CD4-positive, alpha-beta T cell treated with Interleukin-1 beta for 1 hour (primary cell): Measurements from ENCODE around the gene B3GNT7.
"Not testable (repeated sequence)": the region's sequence is repeated elsewhere in the genome, so short reads cannot be mapped to it uniquely, and the experiment has no call there.

ENCODE experiments used
- DNase-seq, 2 donors: peaks; one replicate each; pipeline ENCODE4 v3.0.0-alpha.2; 2020 to 2022

B3GNT7 gene

GRCh38 chr2:231367178-231367577 lies 28.3 kb upstream of the B3GNT7 start:
- DNase-seq = no peak

- DNase-seq = no peak
These were observed 25.7 kb upstream of the B3GNT7 start for GRCh38 chr2:231369580-231370428.

GRCh38 chr2:231370429-231370748 lies 25.1 kb upstream of the B3GNT7 start:
- no peak for DNase-seq

- DNase-seq = no peak
These were observed 24.6 kb upstream of the B3GNT7 start for GRCh38 chr2:231370749-231371429.

GRCh38 chr2:231371430-231372054 lies 24.0 kb upstream of the B3GNT7 start:
- DNase-seq = no peak

GRCh38 chr2:231372326-231372725 lies 23.2 kb upstream of the B3GNT7 start:
- DNase-seq = no peak

GRCh38 chr2:231373184-231373583 lies 22.3 kb upstream of the B3GNT7 start:
- no peak for DNase-seq

GRCh38 chr2:231373786-231374349 lies 21.6 kb upstream of the B3GNT7 start:
- DNase-seq = no peak

- DNase-seq = no peak
These were observed 20.7 kb upstream of the B3GNT7 start for GRCh38 chr2:231374771-231375170.

GRCh38 chr2:231375994-231376615 lies 19.4 kb upstream of the B3GNT7 start:
- DNase-seq = not testable (repeated sequence)

- DNase-seq = no peak
These were observed 18.7 kb upstream of the B3GNT7 start for GRCh38 chr2:231376857-231377256.

- DNase-seq = no peak
These were observed 17.3 kb upstream of the B3GNT7 start for GRCh38 chr2:231378026-231378722.

- no peak for DNase-seq
These were observed 16.0 kb upstream of the B3GNT7 start for GRCh38 chr2:231379266-231380215.

- DNase-seq = no peak
These were observed 15.2 kb upstream of the B3GNT7 start for GRCh38 chr2:231380307-231380706.

- DNase-seq = no peak
These were observed 14.3 kb upstream of the B3GNT7 start for GRCh38 chr2:231380991-231381847.

GRCh38 chr2:231382116-231382515 lies 13.4 kb upstream of the B3GNT7 start:
- DNase-seq = no peak

GRCh38 chr2:231383416-231384108 lies 11.9 kb upstream of the B3GNT7 start:
- DNase-seq = no peak

- no peak for DNase-seq
These were observed 11.4 kb upstream of the B3GNT7 start for GRCh38 chr2:231384109-231384435.

GRCh38 chr2:231384970-231385369 lies 10.5 kb upstream of the B3GNT7 start:
- DNase-seq = no peak

GRCh38 chr2:231385429-231385828 lies 10.1 kb upstream of the B3GNT7 start:
- DNase-seq = no peak
